ENCODE measurements around the gene GNL3L. TPM values are rescaled to one million over a fixed set of nuclear protein-coding genes. Genes with fewer than 3 reads are reported as not detected.
"Not testable (repeated sequence)": the region's sequence is repeated elsewhere in the genome, so short reads cannot be mapped to it uniquely, and the experiment has no call there.

The GNL3L gene
- total RNA-seq, 2 experiments from 2014 or later, result 65.4 to 69.6 TPM

DNA sequence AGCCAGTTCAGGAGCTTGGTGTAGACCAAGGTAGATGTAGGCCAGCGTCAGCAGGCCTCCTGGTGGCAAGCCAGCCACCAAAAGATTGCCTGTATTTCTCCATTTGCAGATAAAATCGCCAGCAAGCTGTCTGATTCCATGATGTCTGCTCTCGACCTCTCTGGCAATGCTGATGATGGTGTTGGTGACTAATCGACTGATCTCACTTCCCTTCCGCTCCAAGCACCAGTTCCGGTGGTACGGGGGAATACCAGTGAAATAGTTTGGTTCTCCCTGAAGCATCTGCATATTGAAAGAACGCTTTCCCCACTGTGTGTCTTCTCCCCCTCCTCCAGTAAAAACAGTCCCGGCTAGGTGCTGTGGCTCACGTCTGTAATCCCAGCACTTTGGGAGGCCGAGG, 30.4 kb downstream of the GNL3L start:
- Mint-ChIP-seq H3K27me3 (no peaks in the 10 kb centered on the region), H3K36me3 (ENCODE audit: low read depth) (peaks cover 36% of the 10 kb centered on the region), H3K4me1 (ENCODE audit: low read depth) (no peaks in the 10 kb centered on the region), H3K9me3 (no peaks in the 10 kb centered on the region), H3K4me3 (no peak overlapping the region), H3K27ac (no peak overlapping the region)
- no peak for ATAC-seq
- POLR2A ChIA-PET, result no interaction called here
- DNase-seq, result no peak
- TF ChIP-seq, protein P1, sequence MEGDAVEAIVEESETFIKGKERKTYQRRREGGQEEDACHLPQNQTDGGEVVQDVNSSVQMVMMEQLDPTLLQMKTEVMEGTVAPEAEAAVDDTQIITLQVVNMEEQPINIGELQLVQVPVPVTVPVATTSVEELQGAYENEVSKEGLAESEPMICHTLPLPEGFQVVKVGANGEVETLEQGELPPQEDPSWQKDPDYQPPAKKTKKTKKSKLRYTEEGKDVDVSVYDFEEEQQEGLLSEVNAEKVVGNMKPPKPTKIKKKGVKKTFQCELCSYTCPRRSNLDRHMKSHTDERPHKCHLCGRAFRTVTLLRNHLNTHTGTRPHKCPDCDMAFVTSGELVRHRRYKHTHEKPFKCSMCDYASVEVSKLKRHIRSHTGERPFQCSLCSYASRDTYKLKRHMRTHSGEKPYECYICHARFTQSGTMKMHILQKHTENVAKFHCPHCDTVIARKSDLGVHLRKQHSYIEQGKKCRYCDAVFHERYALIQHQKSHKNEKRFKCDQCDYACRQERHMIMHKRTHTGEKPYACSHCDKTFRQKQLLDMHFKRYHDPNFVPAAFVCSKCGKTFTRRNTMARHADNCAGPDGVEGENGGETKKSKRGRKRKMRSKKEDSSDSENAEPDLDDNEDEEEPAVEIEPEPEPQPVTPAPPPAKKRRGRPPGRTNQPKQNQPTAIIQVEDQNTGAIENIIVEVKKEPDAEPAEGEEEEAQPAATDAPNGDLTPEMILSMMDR (IDR thresholded peaks at IDR 0.05), result no peak
- CTCF ChIA-PET, result no interaction called here
- intact Hi-C loops (cut with micrococcal nuclease), result no loop called here

DNA sequence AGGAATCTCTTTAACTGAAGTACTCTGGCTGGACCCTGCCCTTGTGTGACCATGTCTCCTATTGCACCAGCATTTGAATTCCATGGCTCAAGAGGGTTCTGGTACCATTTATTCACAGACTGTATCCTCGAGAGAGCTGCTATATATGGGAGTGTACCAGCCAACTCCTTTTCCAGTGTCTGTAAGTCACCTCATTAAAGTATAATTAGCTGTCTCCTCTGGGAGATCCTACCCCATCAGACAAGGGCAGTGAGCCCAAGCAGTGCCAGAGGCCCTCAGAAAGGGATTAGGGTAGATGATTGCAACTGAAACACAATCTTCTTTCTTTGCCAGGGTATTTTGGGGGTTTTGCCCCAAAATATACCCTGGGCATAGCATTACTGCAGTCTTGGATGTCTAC, 31.6 kb downstream of the GNL3L start:
- ChIA-PET POLR2A (no interaction called here), CTCF (no interaction called here)
- DNase-seq, result no peak
- no peaks in the 10 kb centered on the region for H3K4me1 Mint-ChIP-seq (ENCODE audit: low read depth)
- no peak for ATAC-seq
- H3K27ac Mint-ChIP-seq, result no peak overlapping the region
- no peak overlapping the region for H3K4me3 Mint-ChIP-seq
- TF ChIP-seq, protein P1 (IDR thresholded peaks at IDR 0.05), result no peak
- intact Hi-C loops (cut with micrococcal nuclease), result no loop called here
- no peaks in the 10 kb centered on the region for H3K9me3 Mint-ChIP-seq
- peaks cover 31% of the 10 kb centered on the region for H3K36me3 Mint-ChIP-seq (ENCODE audit: low read depth)
- no peaks in the 10 kb centered on the region for H3K27me3 Mint-ChIP-seq

DNA sequence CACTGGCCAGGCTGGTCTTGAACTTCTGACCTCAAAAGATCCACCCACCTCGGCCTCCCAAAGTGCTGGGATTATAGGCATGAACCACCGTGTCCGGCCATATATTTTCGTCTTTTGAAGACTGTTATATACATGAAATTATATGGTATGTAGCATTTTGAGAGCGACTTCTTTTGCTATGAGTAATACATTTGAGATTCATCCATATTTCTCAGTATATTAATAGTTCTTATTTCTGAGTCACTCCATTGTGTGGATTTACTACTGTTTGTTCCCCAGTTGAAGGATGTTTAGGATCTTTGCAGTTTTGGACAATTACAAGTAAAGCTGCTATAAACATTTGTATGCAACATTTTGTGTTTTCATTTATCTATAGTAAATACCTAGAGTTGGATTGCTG, 34.9 kb downstream of the GNL3L start:
- H3K9me3 Mint-ChIP-seq, result peaks cover 4% of the 10 kb centered on the region
- DNase-seq (no peak), ATAC-seq (no peak)
- intact Hi-C loops (cut with micrococcal nuclease), result no loop called here
- H3K27ac Mint-ChIP-seq, result no peak overlapping the region
- TF ChIP-seq, protein P1 (IDR thresholded peaks at IDR 0.05), result no peak
- H3K27me3 Mint-ChIP-seq, result no peaks in the 10 kb centered on the region
- ChIA-PET CTCF (no interaction called here), POLR2A (no interaction called here)
- H3K4me1 Mint-ChIP-seq (ENCODE audit: low read depth), result no peaks in the 10 kb centered on the region
- no peak overlapping the region for H3K4me3 Mint-ChIP-seq
- peaks cover 39% of the 10 kb centered on the region for H3K36me3 Mint-ChIP-seq (ENCODE audit: low read depth)

DNA sequence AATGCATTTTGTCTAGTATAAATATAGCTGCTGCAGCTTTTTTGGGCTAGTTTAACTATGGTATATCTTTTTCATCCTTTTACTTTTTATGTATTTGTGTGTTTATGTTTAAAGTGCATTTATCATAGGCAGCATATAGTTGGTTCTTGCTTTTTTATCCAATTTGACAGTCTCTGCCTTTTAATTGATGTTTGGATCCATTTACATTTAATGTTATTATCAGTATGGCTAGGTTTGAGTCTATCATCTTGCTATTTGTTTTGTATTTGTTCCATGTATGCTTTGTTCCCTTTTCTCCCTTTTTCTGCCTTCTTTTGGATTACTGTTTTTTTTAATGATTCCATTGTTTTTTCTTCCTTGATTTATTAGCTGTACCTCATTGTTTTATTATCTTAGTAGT, 40.3 kb downstream of the GNL3L start:
- H3K36me3 Mint-ChIP-seq (ENCODE audit: low read depth), result peaks cover 37% of the 10 kb centered on the region
- ATAC-seq (no peak), DNase-seq (no peak)
- no peak overlapping the region for H3K27ac Mint-ChIP-seq
- ChIA-PET CTCF (no interaction called here), POLR2A (no interaction called here)
- no peak overlapping the region for H3K4me3 Mint-ChIP-seq
- peaks cover 7% of the 10 kb centered on the region for H3K9me3 Mint-ChIP-seq
- H3K4me1 Mint-ChIP-seq (ENCODE audit: low read depth), result no peaks in the 10 kb centered on the region
- intact Hi-C loops (cut with micrococcal nuclease), result no loop called here
- H3K27me3 Mint-ChIP-seq, result no peaks in the 10 kb centered on the region
- TF ChIP-seq, protein P1 (IDR thresholded peaks at IDR 0.05), result no peak

DNA sequence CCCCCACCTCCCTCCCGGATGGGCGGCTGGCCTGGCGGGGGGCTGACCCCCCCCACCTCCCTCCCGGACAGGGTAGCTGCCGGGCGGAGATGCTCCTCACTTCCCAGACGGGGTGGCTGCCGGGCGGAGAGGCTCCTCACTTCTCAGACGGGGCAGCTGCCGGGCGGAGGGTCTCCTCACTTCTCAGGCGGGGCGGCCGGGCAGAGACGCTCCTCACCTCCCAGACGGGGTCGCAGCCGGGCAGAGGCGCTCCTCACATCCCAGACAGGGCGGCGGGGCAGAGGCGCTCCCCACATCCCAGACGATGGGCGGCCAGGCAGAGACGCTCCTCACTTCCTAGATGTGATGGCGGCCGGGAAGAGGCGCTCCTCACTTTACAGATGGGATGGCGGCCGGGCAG, 42.6 kb downstream of the GNL3L start:
- DNase-seq; H3K27me3 Mint-ChIP-seq; H3K27ac Mint-ChIP-seq; POLR2A ChIA-PET; ATAC-seq; H3K9me3 Mint-ChIP-seq; H3K4me3 Mint-ChIP-seq; intact Hi-C loops (cut with micrococcal nuclease); CTCF ChIA-PET; H3K4me1 Mint-ChIP-seq (ENCODE audit: low read depth): not testable (repeated sequence)
- peaks cover 42% of the 10 kb centered on the region for H3K36me3 Mint-ChIP-seq (ENCODE audit: low read depth)

DNA sequence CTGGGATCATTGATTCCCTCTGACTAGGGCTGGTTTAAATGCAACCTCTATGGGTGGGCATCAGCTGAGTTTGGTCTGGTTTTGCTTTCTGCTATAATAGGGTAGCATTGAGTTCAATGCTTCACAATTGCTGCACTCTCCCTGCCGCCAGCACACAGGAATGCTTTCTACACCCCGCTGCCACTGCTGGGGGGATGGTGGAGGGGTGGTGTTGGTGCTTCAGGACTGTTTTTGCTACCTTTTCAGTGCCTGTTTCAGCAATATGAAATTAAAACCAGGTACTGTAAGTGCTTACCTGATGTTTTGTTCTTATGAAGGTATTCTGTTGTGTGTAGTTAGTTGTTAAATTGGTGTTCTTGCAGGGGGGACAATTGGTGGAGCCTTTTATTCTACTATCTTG, 67.7 kb downstream of the GNL3L start:
- ATAC-seq (no peak), DNase-seq (no peak)
- no peak overlapping the region for H3K27ac Mint-ChIP-seq
- intact Hi-C loops (cut with micrococcal nuclease), result no loop called here
- ChIA-PET POLR2A (no interaction called here), CTCF (no interaction called here)
- H3K4me1 Mint-ChIP-seq (ENCODE audit: low read depth), result no peaks in the 10 kb centered on the region
- TF ChIP-seq, protein P1 (IDR thresholded peaks at IDR 0.05), result no peak
- peaks cover 7% of the 10 kb centered on the region for H3K36me3 Mint-ChIP-seq (ENCODE audit: low read depth)
- H3K4me3 Mint-ChIP-seq, result no peak overlapping the region
- no peaks in the 10 kb centered on the region for H3K27me3 Mint-ChIP-seq
- H3K9me3 Mint-ChIP-seq, result no peaks in the 10 kb centered on the region
